SK-N-SH treated with all-trans-retinoic acid at 6 μM for 48 hours (cell line): ENCODE results near the gene LRRC63.

ENCODE experiments used
- ARNTL ChIP-seq: fragments of 450-650 bp; formaldehyde crosslinking; IDR thresholded peaks from 2 replicates; pipeline ENCODE4 v1.5.0; 2020; ENCODE audit warnings: low read depth, mild to moderate bottlenecking, moderate library complexity, borderline replicate concordance
- BACH2 ChIP-seq: fragments of 250-450 bp; sonication (Bioruptor Pico); IDR thresholded peaks from 2 replicates; pipeline ENCODE4 v1.9.0; 2021; ENCODE audit warnings: mild to moderate bottlenecking, borderline replicate concordance
- OSR1 ChIP-seq: fragments of 250-450 bp; sonication (Bioruptor Pico); IDR thresholded peaks from 2 replicates; pipeline ENCODE4 v1.8.0; 2022; ENCODE audit warnings: moderate library complexity, mild to moderate bottlenecking, inconsistent platforms
- TSHZ2 ChIP-seq: fragments of 250-450 bp; sonication (Bioruptor Pico); IDR thresholded peaks from 2 replicates; pipeline ENCODE4 v1.5.0; 2020; ENCODE audit warnings: mild to moderate bottlenecking, moderate library complexity

GRCh38 chr13:46315491-46316075, 103.9 kb downstream of the LRRC63 start:
- TF ChIP-seq BACH2 (CRISPR knock-in tag) (no peak), ARNTL (no peak), TSHZ2 (CRISPR knock-in tag) (no peak), OSR1 (CRISPR knock-in tag) (no peak)
